ENCODE results near the gene ZNF516. TPM values are rescaled to one million over a fixed set of nuclear protein-coding genes. Genes with fewer than 3 reads are reported as not detected.
A peak's percentile ranks its signal among the peaks of the same experiment; 100 is the strongest.
"Not testable (repeated sequence)": the region's sequence is repeated elsewhere in the genome, so short reads cannot be mapped to it uniquely, and the experiment has no call there.

The ZNF516 gene
- total and polyA plus RNA-seq, 2 experiments from 2014 or later, result 18.2 to 29.2 TPM

- H3K36me3 ChIP-seq (replicated peaks; ENCODE audit: insufficient read depth, low read depth), result no peaks in the 10 kb centered on the region
- no peaks in the 10 kb centered on the region for H3K9me3 ChIP-seq (ENCODE audit: low read depth)
- peak overlapping the region; percentile 79 for H3K4me2 ChIP-seq
- H3K79me2 ChIP-seq, result peaks cover 93% of the 10 kb centered on the region
- peaks cover 73% of the 10 kb centered on the region for H4K20me1 ChIP-seq (ENCODE audit: insufficient read depth, poor library complexity, severe bottlenecking)
- H3K27me3 ChIP-seq, result no peaks in the 10 kb centered on the region
- no peaks in the 10 kb centered on the region for H3K9me2 ChIP-seq (replicated peaks; ENCODE audit: insufficient read depth)
- no peak overlapping the region for H2AFZ ChIP-seq
- 45% methylated on average over 16 of the region's 16 CpGs for WGBS (ENCODE audit: low lambda C conversion rate, missing lambda C conversion rate)
- peaks cover 25% of the 10 kb centered on the region for H3K4me1 ChIP-seq (ENCODE audit: insufficient read depth)
- peak; percentile 76 for DNase-seq (ENCODE audit: low spot score)
- H3K4me3 ChIP-seq, result no peak overlapping the region
- TF ChIP-seq CTCF (IDR thresholded peaks at IDR 0.05; ENCODE audit: poor library complexity), result no peak
- no peak for TF ChIP-seq EZH2phosphoT487 (IDR thresholded peaks at IDR 0.05; ENCODE audit: low read depth, severe bottlenecking, unreplicated experiment)
- TF ChIP-seq EZH2 (IDR thresholded peaks at IDR 0.05; ENCODE audit: borderline replicate concordance), result no peak
- peak overlapping the region; percentile 83 for H3K27ac ChIP-seq
Measured at GRCh38 chr18:76476665-76477561, 18.1 kb downstream of the ZNF516 start.

GRCh38 chr18:76475450-76476194, 19.4 kb downstream of the ZNF516 start:
- H3K79me2 ChIP-seq, result peaks cover 93% of the 10 kb centered on the region
- 88% methylated on average over 12 of the region's 12 CpGs for WGBS (ENCODE audit: low lambda C conversion rate, missing lambda C conversion rate)

GRCh38 chr18:76474824-76475223, 20.2 kb downstream of the ZNF516 start:
- Histone ChIP-seq H3K4me2 (no peak overlapping the region), H3K36me3 (replicated peaks; ENCODE audit: insufficient read depth, low read depth) (no peaks in the 10 kb centered on the region), H3K4me3 (no peak overlapping the region), H4K20me1 (ENCODE audit: insufficient read depth, poor library complexity, severe bottlenecking) (peaks cover 84% of the 10 kb centered on the region), H3K27ac (peak overlapping the region; percentile 3), H3K9me3 (ENCODE audit: low read depth) (no peaks in the 10 kb centered on the region), H3K4me1 (ENCODE audit: insufficient read depth) (peaks cover 25% of the 10 kb centered on the region), H3K9me2 (replicated peaks; ENCODE audit: insufficient read depth) (no peaks in the 10 kb centered on the region), H2AFZ (no peak overlapping the region), H3K79me2 (peaks cover 93% of the 10 kb centered on the region), H3K27me3 (no peaks in the 10 kb centered on the region)
- TF ChIP-seq EZH2phosphoT487 (IDR thresholded peaks at IDR 0.05; ENCODE audit: low read depth, severe bottlenecking, unreplicated experiment) (no peak), CTCF (IDR thresholded peaks at IDR 0.05; ENCODE audit: poor library complexity) (no peak), EZH2 (IDR thresholded peaks at IDR 0.05; ENCODE audit: borderline replicate concordance) (no peak)
- DNase-seq (ENCODE audit: low spot score), result no peak
- 100% methylated on average over 1 of the region's 1 CpG for WGBS (ENCODE audit: low lambda C conversion rate, missing lambda C conversion rate)

More at GRCh38 chr18:76475450-76476194, 19.4 kb downstream of the ZNF516 start:
- H2AFZ ChIP-seq, result no peak overlapping the region
- H3K4me3 ChIP-seq, result no peak overlapping the region
- peaks cover 25% of the 10 kb centered on the region for H3K4me1 ChIP-seq (ENCODE audit: insufficient read depth)
- no peaks in the 10 kb centered on the region for H3K36me3 ChIP-seq (replicated peaks; ENCODE audit: insufficient read depth, low read depth)
- peaks cover 76% of the 10 kb centered on the region for H4K20me1 ChIP-seq (ENCODE audit: insufficient read depth, poor library complexity, severe bottlenecking)
- DNase-seq (ENCODE audit: low spot score), result no peak
- no peaks in the 10 kb centered on the region for H3K9me3 ChIP-seq (ENCODE audit: low read depth)
- no peak for TF ChIP-seq EZH2 (IDR thresholded peaks at IDR 0.05; ENCODE audit: borderline replicate concordance)
- no peaks in the 10 kb centered on the region for H3K9me2 ChIP-seq (replicated peaks; ENCODE audit: insufficient read depth)
- peak overlapping the region; percentile 79 for H3K4me2 ChIP-seq
- no peaks in the 10 kb centered on the region for H3K27me3 ChIP-seq
- H3K27ac ChIP-seq, result peak overlapping the region; percentile 83

- not testable (repeated sequence) for H3K4me2 ChIP-seq; DNase-seq (ENCODE audit: low spot score); H2AFZ ChIP-seq; H3K4me3 ChIP-seq; H3K27me3 ChIP-seq; H3K9me2 ChIP-seq (replicated peaks; ENCODE audit: insufficient read depth); H3K27ac ChIP-seq; H3K36me3 ChIP-seq (replicated peaks; ENCODE audit: insufficient read depth, low read depth); H3K9me3 ChIP-seq (ENCODE audit: low read depth)
- Histone ChIP-seq H3K4me1 (ENCODE audit: insufficient read depth) (peaks cover 25% of the 10 kb centered on the region), H3K79me2 (peaks cover 93% of the 10 kb centered on the region), H4K20me1 (ENCODE audit: insufficient read depth, poor library complexity, severe bottlenecking) (peaks cover 84% of the 10 kb centered on the region)
- WGBS (ENCODE audit: low lambda C conversion rate, missing lambda C conversion rate), result 97% methylated on average over 9 of the region's 9 CpGs
Measured at GRCh38 chr18:76473521-76473920, 21.5 kb downstream of the ZNF516 start.

All from hepatocyte (in vitro differentiated cells).